ENCODE data around the gene PRAF2. TPM values are rescaled to one million over a fixed set of nuclear protein-coding genes. Genes with fewer than 3 reads are reported as not detected.

PRAF2 gene
- total and polyA plus RNA-seq, 9 of the 15 experiments (the other 6 are each of a cell fraction or from before 2014, with no cell fraction given): 0.24 to 5.7 (median 2.0) TPM

- TF ChIP-seq GTF3C2 (IDR thresholded peaks at IDR 0.05; ENCODE audit: borderline replicate concordance, extremely low read depth, insufficient read length): no peak
- peak; percentile 49; the same call in 1 of the 2 replicates for TF ChIP-seq HDAC2 (IDR thresholded peaks at IDR 0.05)
- 0 out of 2 replicates have a peak, but pooled peaks have one; percentile 8 for TF ChIP-seq MEF2A (IDR thresholded peaks at IDR 0.05; ENCODE audit: control insufficient read depth, low read depth, low read length)
- peak; percentile 49; the same call in 1 of the 2 replicates for TF ChIP-seq MIER1 (IDR thresholded peaks at IDR 0.05; ENCODE audit: low read depth)
- no peak for TF ChIP-seq ZNF239 (CRISPR knock-in tag; IDR thresholded peaks at IDR 0.05)
- no peak for TF ChIP-seq MLX (CRISPR knock-in tag; conservative IDR thresholded peaks at IDR 0.05)
- no peak; the same call in 1 of the 2 replicates for TF ChIP-seq ZBTB2 (IDR thresholded peaks at IDR 0.05)
- TF ChIP-seq HNRNPUL1 (IDR thresholded peaks at IDR 0.05; ENCODE audit: low read length): no peak
- TF ChIP-seq KLF1 (tag; IDR thresholded peaks at IDR 0.05): peak; percentile 36; the same call in 1 of the 2 replicates
- no peak for TF ChIP-seq ZNF561 (CRISPR knock-in tag; conservative IDR thresholded peaks at IDR 0.05)
- no peak for TF ChIP-seq GABPB2 (CRISPR knock-in tag; conservative IDR thresholded peaks at IDR 0.05)
- peak; percentile 74 for TF ChIP-seq MYC (IDR thresholded peaks at IDR 0.05; ENCODE audit: low read depth, low read length)
- no peak for TF ChIP-seq MYC (CRISPR knock-in tag; IDR thresholded peaks at IDR 0.05; ENCODE audit: borderline replicate concordance, low read depth)
- TF ChIP-seq PPARD (CRISPR knock-in tag; IDR thresholded peaks at IDR 0.05): no peak
- 0 out of 2 replicates have a peak, but pooled peaks have one; percentile 41 for TF ChIP-seq HCFC1 (IDR thresholded peaks at IDR 0.05; ENCODE audit: low read depth, low read length)
- no peak for TF ChIP-seq NR1H2 (CRISPR knock-in tag; IDR thresholded peaks at IDR 0.05)
- TF ChIP-seq C11orf30 (IDR thresholded peaks at IDR 0.05; ENCODE audit: low read depth): peak; percentile 43
- TF ChIP-seq CHD1 (IDR thresholded peaks at IDR 0.05; ENCODE audit: low read length): no peak
- no peak for TF ChIP-seq ZFP36 (IDR thresholded peaks at IDR 0.05; ENCODE audit: low read depth, low read length, partially characterized antibody)
- peak; percentile 71 for TF ChIP-seq MAX (CRISPR knock-in tag; IDR thresholded peaks at IDR 0.05)
- TF ChIP-seq NCOR1 (IDR thresholded peaks at IDR 0.05): peak; percentile 61
- TF ChIP-seq BDP1 (IDR thresholded peaks at IDR 0.05; ENCODE audit: insufficient read depth, insufficient read length): no peak
- peak; percentile 40; the same call in 1 of the 2 replicates for TF ChIP-seq CTBP1 (IDR thresholded peaks at IDR 0.05; ENCODE audit: borderline replicate concordance)
- TF ChIP-seq RNF2 (IDR thresholded peaks at IDR 0.05): peak; percentile 40
These were observed 6.0 kb upstream of the PRAF2 start, which contains the start of gene WDR45 (continued) for GRCh38 chrX:49079489-49080428.
